A549 (cell line): ENCODE data around the gene CPNE1.

Experiments
- CTCF ChIP-seq: fragments of >200 bp; sonication (Bioruptor Twin); formaldehyde crosslinking; IDR thresholded peaks from 3 replicates; pipeline ENCODE4 v1.5.1; 2016
- NPAS2 ChIP-seq: fragments of 250-450 bp; sonication (Bioruptor Pico); IDR thresholded peaks from 2 replicates; pipeline ENCODE4 v1.8.0; 2022; ENCODE audit warnings: mild to moderate bottlenecking, moderate library complexity, borderline replicate concordance

DNA sequence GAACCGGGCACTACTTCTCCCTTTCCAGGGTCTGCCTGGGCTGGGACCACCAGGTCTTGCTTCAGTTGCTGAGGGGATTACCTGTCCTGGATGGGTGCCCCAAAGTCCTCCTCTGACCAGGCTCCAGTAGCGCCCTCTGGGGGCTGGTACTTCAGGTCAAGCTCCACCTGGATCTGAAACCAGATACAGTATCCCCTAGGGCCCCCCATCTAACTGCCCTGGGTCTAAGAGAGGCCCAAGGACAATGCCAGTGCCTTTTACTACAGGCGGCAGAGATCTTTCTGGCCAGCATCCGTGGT is 60.3 kb downstream of the CPNE1 start:
- TF ChIP-seq NPAS2 (no peak), CTCF (peak; percentile 37; the same call in 2 of the 3 replicates)
